Lower lobe of right lung (tissue), 2 donors: ENCODE data around the gene GPRC5D. TPM values are rescaled to one million over a fixed set of nuclear protein-coding genes. Genes with fewer than 3 reads are reported as not detected.

Source experiments
- ATAC-seq, 2 donors: fragments of 200-7000 bp; cut with Tn5 transposase; one replicate each; pipeline ENCODE4 v1.9.1; 2020 to 2022; ENCODE audit warnings: mild to moderate bottlenecking in 2 of 2, moderate library complexity in 2 of 2
- DNase-seq: peaks from one replicate; pipeline ENCODE4 v3.0.0-alpha.2; 2020
- H3K27ac ChIP-seq: fragments of 200-600 bp; one replicate; pipeline ENCODE4 v1.8.0; 2022
- H3K27me3 ChIP-seq: fragments of 200-600 bp; one replicate; pipeline ENCODE4 v1.8.0; 2022; ENCODE audit warnings: low read depth
- H3K36me3 ChIP-seq: fragments of 200-600 bp; one replicate; pipeline ENCODE4 v1.8.0; 2022; ENCODE audit warnings: mild to moderate bottlenecking
- H3K4me1 ChIP-seq: fragments of 200-600 bp; one replicate; pipeline ENCODE4 v1.8.0; 2022
- H3K4me3 ChIP-seq: fragments of 200-600 bp; one replicate; pipeline ENCODE4 v1.8.0; 2022; ENCODE audit warnings: mild to moderate bottlenecking
- H3K9me3 ChIP-seq: fragments of 200-600 bp; one replicate; pipeline ENCODE4 v1.8.0; 2022
- intact Hi-C: fragments of 100-400 bp; cut with DNase I; formaldehyde crosslinking; loops from one replicate; pipeline ENCODE4 v1.11.0; 2022
- total RNA-seq: library from RNA; stranded (reverse); fragmentation: NEBNext Ultra II Directional; extraction: Animal tissue kit (Norgen Biotek cat#: 25700); gene quantifications from one replicate; pipeline ENCODE4 v1.2.1, GENCODE V29; 2021
- TF ChIP-seq, protein P1 (sequence below): fragments of 200-600 bp; IDR thresholded peaks from one replicate; pipeline ENCODE4 v1.8.0; 2022; ENCODE audit warnings: antibody characterized with exemption, mild to moderate bottlenecking
- donor health status: DM: no; HTN: yes; CAD: no; lungs with severe emphysema.

GPRC5D gene
- total RNA-seq, 1 donor from 2014 or later = not detected

- Histone ChIP-seq H3K27me3 (no peaks in the 10 kb centered on the region), H3K4me3 (no peak overlapping the region), H3K4me1 (peaks cover 4% of the 10 kb centered on the region), H3K36me3 (no peaks in the 10 kb centered on the region), H3K9me3 (no peaks in the 10 kb centered on the region), H3K27ac (no peak overlapping the region)
- intact Hi-C loops = no loop called here
- TF ChIP-seq, protein P1, sequence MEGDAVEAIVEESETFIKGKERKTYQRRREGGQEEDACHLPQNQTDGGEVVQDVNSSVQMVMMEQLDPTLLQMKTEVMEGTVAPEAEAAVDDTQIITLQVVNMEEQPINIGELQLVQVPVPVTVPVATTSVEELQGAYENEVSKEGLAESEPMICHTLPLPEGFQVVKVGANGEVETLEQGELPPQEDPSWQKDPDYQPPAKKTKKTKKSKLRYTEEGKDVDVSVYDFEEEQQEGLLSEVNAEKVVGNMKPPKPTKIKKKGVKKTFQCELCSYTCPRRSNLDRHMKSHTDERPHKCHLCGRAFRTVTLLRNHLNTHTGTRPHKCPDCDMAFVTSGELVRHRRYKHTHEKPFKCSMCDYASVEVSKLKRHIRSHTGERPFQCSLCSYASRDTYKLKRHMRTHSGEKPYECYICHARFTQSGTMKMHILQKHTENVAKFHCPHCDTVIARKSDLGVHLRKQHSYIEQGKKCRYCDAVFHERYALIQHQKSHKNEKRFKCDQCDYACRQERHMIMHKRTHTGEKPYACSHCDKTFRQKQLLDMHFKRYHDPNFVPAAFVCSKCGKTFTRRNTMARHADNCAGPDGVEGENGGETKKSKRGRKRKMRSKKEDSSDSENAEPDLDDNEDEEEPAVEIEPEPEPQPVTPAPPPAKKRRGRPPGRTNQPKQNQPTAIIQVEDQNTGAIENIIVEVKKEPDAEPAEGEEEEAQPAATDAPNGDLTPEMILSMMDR = no peak
- no peak for DNase-seq
- no peak for ATAC-seq
Measured at GRCh38 chr12:12929696-12930095, 22.3 kb downstream of the GPRC5D start.

- TF ChIP-seq, protein P1 = no peak
- DNase-seq (peak; percentile 86), ATAC-seq (peak; percentile 84 to 88)
- H3K4me1 ChIP-seq = peaks cover 4% of the 10 kb centered on the region
- H3K9me3 ChIP-seq = no peaks in the 10 kb centered on the region
- H3K36me3 ChIP-seq = no peaks in the 10 kb centered on the region
- intact Hi-C loops = no loop called here
- H3K27ac ChIP-seq = peak overlapping the region; percentile 41
- peak overlapping the region; percentile 56 for H3K4me3 ChIP-seq
- no peaks in the 10 kb centered on the region for H3K27me3 ChIP-seq
Measured at GRCh38 chr12:12927211-12928079, 24.5 kb downstream of the GPRC5D start.

DNA sequence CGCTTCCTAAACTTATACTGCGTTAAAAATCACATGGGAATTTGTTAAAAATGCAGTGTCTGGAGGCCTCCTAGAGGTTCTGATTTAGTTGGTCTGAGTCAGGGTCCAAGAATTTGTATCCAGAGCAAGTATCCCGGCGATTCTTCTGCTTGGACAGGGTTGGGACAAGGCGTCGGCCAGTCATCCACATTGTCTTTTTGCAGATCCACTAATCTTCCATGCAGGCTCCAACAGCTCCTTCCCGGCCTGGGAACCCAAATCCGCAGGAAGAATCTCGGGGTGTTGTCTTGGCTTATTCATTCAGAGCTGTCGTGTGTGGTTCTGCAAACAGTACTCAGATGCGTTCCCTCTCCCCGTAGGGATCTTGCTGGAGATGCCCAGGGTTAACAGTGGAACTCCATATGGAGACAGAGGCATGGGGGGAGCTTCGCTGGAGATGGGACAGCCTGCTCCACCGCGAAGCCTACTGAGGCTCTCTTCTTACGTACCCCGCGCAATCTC lies 25.3 kb downstream of the GPRC5D start:
- ATAC-seq (peak; percentile 3 to 13), DNase-seq (no peak)
- H3K4me1 ChIP-seq = peaks cover 4% of the 10 kb centered on the region
- H3K27me3 ChIP-seq = no peaks in the 10 kb centered on the region
- H3K36me3 ChIP-seq = no peaks in the 10 kb centered on the region
- H3K27ac ChIP-seq = peak overlapping the region; percentile 31
- intact Hi-C loops = no loop called here
- TF ChIP-seq, protein P1 = no peak
- no peak overlapping the region for H3K4me3 ChIP-seq
- no peaks in the 10 kb centered on the region for H3K9me3 ChIP-seq

DNA sequence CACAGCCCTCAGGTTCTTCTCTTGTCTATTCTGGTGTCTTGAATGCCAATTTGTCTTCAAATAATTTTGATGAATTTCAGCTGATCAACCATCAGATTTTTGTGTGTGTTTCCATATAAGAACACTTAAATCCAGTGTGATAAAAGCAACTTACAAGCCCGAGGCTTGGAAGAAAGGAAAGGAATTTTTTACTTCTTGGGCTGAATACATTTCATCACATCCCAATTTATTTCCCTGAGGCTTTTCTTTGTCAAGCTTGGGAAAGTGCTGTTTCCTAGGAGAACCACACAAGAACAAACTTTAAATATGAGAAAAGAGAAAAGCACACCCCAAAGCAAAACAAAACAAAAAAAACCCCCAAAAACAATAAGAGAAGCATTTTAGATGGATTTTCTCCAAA lies 26.6 kb downstream of the GPRC5D start:
- Histone ChIP-seq H3K36me3 (no peaks in the 10 kb centered on the region), H3K27ac (no peak overlapping the region), H3K4me3 (no peak overlapping the region), H3K4me1 (peaks cover 4% of the 10 kb centered on the region), H3K9me3 (no peaks in the 10 kb centered on the region), H3K27me3 (no peaks in the 10 kb centered on the region)
- TF ChIP-seq, protein P1 = no peak
- DNase-seq (no peak), ATAC-seq (no peak)
- intact Hi-C loops = no loop called here

DNA sequence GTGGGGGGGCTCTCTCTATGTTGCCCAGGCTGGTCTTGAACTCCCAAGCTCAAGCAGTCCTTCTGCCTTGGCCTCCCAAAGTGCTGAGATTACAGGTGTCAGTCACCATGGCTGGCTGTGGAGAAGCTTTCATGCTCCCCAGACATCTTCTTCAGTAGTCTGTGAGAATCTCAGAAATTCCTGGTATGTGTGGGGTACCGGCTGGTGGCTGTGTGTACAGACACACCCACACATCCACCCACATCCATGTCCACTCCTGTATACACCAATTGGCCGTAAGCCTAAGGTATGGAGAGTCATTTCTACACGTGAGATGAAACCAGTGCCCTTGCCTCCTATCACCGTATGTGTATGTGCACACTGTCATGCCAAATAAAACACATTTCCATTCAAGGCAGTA lies 27.8 kb downstream of the GPRC5D start:
- TF ChIP-seq, protein P1 = no peak
- intact Hi-C loops = no loop called here
- DNase-seq (no peak), ATAC-seq (no peak)
- H3K36me3 ChIP-seq = no peaks in the 10 kb centered on the region
- no peak overlapping the region for H3K27ac ChIP-seq
- no peak overlapping the region for H3K4me3 ChIP-seq
- H3K9me3 ChIP-seq = no peaks in the 10 kb centered on the region
- no peaks in the 10 kb centered on the region for H3K27me3 ChIP-seq
- peaks cover 4% of the 10 kb centered on the region for H3K4me1 ChIP-seq
